Neural cell (in vitro differentiated cells): ENCODE results near the gene COL23A1. TPM values are rescaled to one million over a fixed set of nuclear protein-coding genes. Genes with fewer than 3 reads are reported as not detected.
"Not testable (repeated sequence)": the region's sequence is repeated elsewhere in the genome, so short reads cannot be mapped to it uniquely, and the experiment has no call there.

Source experiments
- H2AFZ ChIP-seq: fragments of 200-600, 300-800 bp; sonication (generic), shearing (Covaris generic); 2 replicates; pipeline ENCODE4 v1.6.0; 2014; ENCODE audit warnings: low read depth, mild to moderate bottlenecking, antibody characterized with exemption, low read length, moderate library complexity
- H3F3A ChIP-seq: fragments of 200-600 bp; shearing (Covaris generic); 2 replicates; pipeline ENCODE4 v1.6.1; 2016; ENCODE audit warnings: mild to moderate bottlenecking, moderate library complexity, mixed read lengths, antibody characterized with exemption, low read length; ENCODE audit not compliant: insufficient read depth, poor library complexity, severe bottlenecking
- H3K27ac ChIP-seq: fragments of 200-600, 300-800 bp; sonication (generic), shearing (Covaris generic); 2 replicates; pipeline ENCODE4 v1.5.1; 2014; ENCODE audit warnings: mild to moderate bottlenecking, low read length, moderate library complexity
- H3K27me3 ChIP-seq: fragments of 300-800, 200-600 bp; sonication (generic), shearing (Covaris generic); 2 replicates; pipeline ENCODE4 v1.6.0; 2014; ENCODE audit warnings: mild to moderate bottlenecking, low read depth, low read length, moderate library complexity; ENCODE audit not compliant: insufficient read depth
- H3K36me3 ChIP-seq: fragments of 300-800, 200-600 bp; sonication (generic), shearing (Covaris generic); 2 replicates; pipeline ENCODE4 v1.5.1; 2014; ENCODE audit warnings: mild to moderate bottlenecking, antibody characterized with exemption, low read length, moderate library complexity; ENCODE audit not compliant: insufficient read depth
- H3K4me2 ChIP-seq: fragments of 300-800, 200-600 bp; sonication (generic), shearing (Covaris generic); 2 replicates; pipeline ENCODE4 v1.6.0; 2014; ENCODE audit warnings: mild to moderate bottlenecking, low read length
- H3K4me3 ChIP-seq: fragments of 300-800, 200-600 bp; sonication (generic), shearing (Covaris generic); 2 replicates; pipeline ENCODE4 v1.5.1; 2014; ENCODE audit warnings: mild to moderate bottlenecking, low read length, moderate library complexity
- H3K79me2 ChIP-seq: fragments of 200-600 bp; shearing (Covaris generic); replicated peaks from 2 replicates; pipeline ENCODE4 v1.6.0; 2014; ENCODE audit warnings: mild to moderate bottlenecking, low read length, moderate library complexity; ENCODE audit not compliant: insufficient read depth
- H3K9ac ChIP-seq: fragments of 300-800, 200-600 bp; sonication (generic), shearing (Covaris generic); 2 replicates; pipeline ENCODE4 v1.6.1; 2016; ENCODE audit warnings: mild to moderate bottlenecking, low read length, mixed read lengths
- H3K9me2 ChIP-seq: fragments of 200-600 bp; shearing (Covaris generic); 2 replicates; pipeline ENCODE4 v1.6.1; 2016; ENCODE audit warnings: mild to moderate bottlenecking, low read length, mixed read lengths; ENCODE audit not compliant: insufficient read depth
- H3K9me3 ChIP-seq: fragments of 200-600, 300-800 bp; sonication (generic), shearing (Covaris generic); 2 replicates; pipeline ENCODE4 v1.6.1; 2016; ENCODE audit warnings: mild to moderate bottlenecking, mixed run types, low read length, moderate library complexity, mixed read lengths
- H4K20me1 ChIP-seq: fragments of 200-600 bp; shearing (Covaris generic); 2 replicates; pipeline ENCODE4 v1.6.1; 2016; ENCODE audit warnings: mild to moderate bottlenecking, mixed run types; ENCODE audit not compliant: insufficient read depth
- CTCF ChIP-seq: fragments of 450-650 bp; IDR thresholded peaks from 2 replicates; pipeline ENCODE4 v1.5.1; 2014; ENCODE audit warnings: antibody characterized with exemption, mild to moderate bottlenecking, moderate library complexity; ENCODE audit not compliant: poor library complexity, severe bottlenecking
- EP300 ChIP-seq: fragments of 450-650 bp; conservative IDR thresholded peaks from 2 replicates; pipeline ENCODE4 v1.6.1; 2014; ENCODE audit warnings: antibody characterized with exemption, mild to moderate bottlenecking, moderate library complexity; ENCODE audit not compliant: poor library complexity, severe bottlenecking
- EZH2 ChIP-seq: fragments of 200-600, 300-800 bp; shearing (Covaris generic), sonication (generic); IDR thresholded peaks from 2 replicates; pipeline ENCODE4 v1.6.1; 2014; ENCODE audit warnings: antibody characterized with exemption, low read length, borderline replicate concordance, mild to moderate bottlenecking; ENCODE audit not compliant: insufficient read depth, poor library complexity, severe bottlenecking
- MXI1 ChIP-seq: fragments of 450-650 bp; conservative IDR thresholded peaks from 2 replicates; pipeline ENCODE4 v1.6.1; 2014; ENCODE audit warnings: antibody characterized with exemption, mild to moderate bottlenecking; ENCODE audit not compliant: poor library complexity, severe bottlenecking
- POLR2AphosphoS5 ChIP-seq: IDR thresholded peaks from 2 replicates; pipeline ENCODE4 v1.6.1; 2012
- RAD21 ChIP-seq: fragments of 450-650 bp; conservative IDR thresholded peaks from 2 replicates; pipeline ENCODE4 v1.6.1; 2014; ENCODE audit warnings: antibody characterized with exemption, mild to moderate bottlenecking, moderate library complexity
- SMC3 ChIP-seq: fragments of 450-650 bp; conservative IDR thresholded peaks from 2 replicates; pipeline ENCODE4 v1.6.1; 2014; ENCODE audit warnings: antibody characterized with exemption, mild to moderate bottlenecking, moderate library complexity; ENCODE audit not compliant: poor library complexity
- TAF1 ChIP-seq: IDR thresholded peaks from 2 replicates; pipeline ENCODE4 v1.6.1; 2012; ENCODE audit warnings: low read depth
- polyA plus RNA-seq: library from polyadenylated mRNA; depleted of rRNA; stranded (reverse); fragments of >200 nt; gene quantifications from 2 replicates; pipeline ENCODE4 v1.2.3, GENCODE V29; 2014
- TF ChIP-seq, protein P1 (sequence below): IDR thresholded peaks from 2 replicates; pipeline ENCODE4 v1.6.1; 2012; ENCODE audit warnings: borderline replicate concordance

Gene COL23A1
- polyA plus RNA-seq, 1 donor from 2014 or later, result not detected

GRCh38 chr5:178304761-178305645 is 285.2 kb downstream of the COL23A1 start:
- no peak for TF ChIP-seq POLR2AphosphoS5
- no peak for TF ChIP-seq SMC3
- TF ChIP-seq MXI1, result no peak
- no peak for TF ChIP-seq CTCF
- no peak for TF ChIP-seq EZH2
- TF ChIP-seq EP300, result no peak
- no peak for TF ChIP-seq RAD21
- TF ChIP-seq TAF1, result no peak
- TF ChIP-seq, protein P1, sequence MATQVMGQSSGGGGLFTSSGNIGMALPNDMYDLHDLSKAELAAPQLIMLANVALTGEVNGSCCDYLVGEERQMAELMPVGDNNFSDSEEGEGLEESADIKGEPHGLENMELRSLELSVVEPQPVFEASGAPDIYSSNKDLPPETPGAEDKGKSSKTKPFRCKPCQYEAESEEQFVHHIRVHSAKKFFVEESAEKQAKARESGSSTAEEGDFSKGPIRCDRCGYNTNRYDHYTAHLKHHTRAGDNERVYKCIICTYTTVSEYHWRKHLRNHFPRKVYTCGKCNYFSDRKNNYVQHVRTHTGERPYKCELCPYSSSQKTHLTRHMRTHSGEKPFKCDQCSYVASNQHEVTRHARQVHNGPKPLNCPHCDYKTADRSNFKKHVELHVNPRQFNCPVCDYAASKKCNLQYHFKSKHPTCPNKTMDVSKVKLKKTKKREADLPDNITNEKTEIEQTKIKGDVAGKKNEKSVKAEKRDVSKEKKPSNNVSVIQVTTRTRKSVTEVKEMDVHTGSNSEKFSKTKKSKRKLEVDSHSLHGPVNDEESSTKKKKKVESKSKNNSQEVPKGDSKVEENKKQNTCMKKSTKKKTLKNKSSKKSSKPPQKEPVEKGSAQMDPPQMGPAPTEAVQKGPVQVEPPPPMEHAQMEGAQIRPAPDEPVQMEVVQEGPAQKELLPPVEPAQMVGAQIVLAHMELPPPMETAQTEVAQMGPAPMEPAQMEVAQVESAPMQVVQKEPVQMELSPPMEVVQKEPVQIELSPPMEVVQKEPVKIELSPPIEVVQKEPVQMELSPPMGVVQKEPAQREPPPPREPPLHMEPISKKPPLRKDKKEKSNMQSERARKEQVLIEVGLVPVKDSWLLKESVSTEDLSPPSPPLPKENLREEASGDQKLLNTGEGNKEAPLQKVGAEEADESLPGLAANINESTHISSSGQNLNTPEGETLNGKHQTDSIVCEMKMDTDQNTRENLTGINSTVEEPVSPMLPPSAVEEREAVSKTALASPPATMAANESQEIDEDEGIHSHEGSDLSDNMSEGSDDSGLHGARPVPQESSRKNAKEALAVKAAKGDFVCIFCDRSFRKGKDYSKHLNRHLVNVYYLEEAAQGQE, result no peak
- H3K27me3 ChIP-seq, result no peaks in the 10 kb centered on the region
- H3K79me2 ChIP-seq, result no peaks in the 10 kb centered on the region
- no peak overlapping the region for H3K4me2 ChIP-seq
- no peaks in the 10 kb centered on the region for H3K36me3 ChIP-seq
- no peak overlapping the region for H3K4me3 ChIP-seq
- no peaks in the 10 kb centered on the region for H3F3A ChIP-seq
- no peak overlapping the region for H2AFZ ChIP-seq
- H3K9me2 ChIP-seq, result no peaks in the 10 kb centered on the region
- no peaks in the 10 kb centered on the region for H4K20me1 ChIP-seq
- H3K27ac ChIP-seq, result no peak overlapping the region
- H3K9me3 ChIP-seq, result peaks cover 3% of the 10 kb centered on the region
- no peak overlapping the region for H3K9ac ChIP-seq

DNA sequence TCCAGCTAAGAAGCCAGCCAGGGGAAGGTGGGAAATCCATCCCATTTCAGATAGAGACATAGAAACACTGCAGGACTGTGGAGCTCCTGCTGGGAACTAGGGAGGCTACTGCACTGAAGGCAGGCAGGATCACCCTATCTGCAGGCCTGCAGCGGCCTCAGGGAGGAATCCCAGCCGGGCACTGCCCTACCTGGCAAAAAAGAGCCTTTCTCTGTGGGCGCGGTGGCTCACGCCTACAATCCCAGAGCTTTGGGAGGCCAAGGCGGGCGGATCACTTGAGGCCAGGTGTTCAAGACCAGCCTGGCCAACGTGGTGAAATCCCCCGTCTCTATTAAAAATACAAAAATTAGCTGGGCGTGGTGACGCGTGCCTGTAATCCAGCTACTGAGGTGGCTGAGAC is 286.2 kb downstream of the COL23A1 start:
- Histone ChIP-seq H3K4me2 (no peak overlapping the region), H3K27ac (no peak overlapping the region), H3K79me2 (no peaks in the 10 kb centered on the region), H3F3A (no peaks in the 10 kb centered on the region), H3K9me3 (peaks cover 3% of the 10 kb centered on the region), H3K9me2 (no peaks in the 10 kb centered on the region), H3K27me3 (no peaks in the 10 kb centered on the region), H3K36me3 (no peaks in the 10 kb centered on the region), H3K4me3 (no peak overlapping the region), H3K9ac (no peak overlapping the region), H2AFZ (no peak overlapping the region), H4K20me1 (no peaks in the 10 kb centered on the region)
- TF ChIP-seq RAD21 (no peak), CTCF (no peak), TAF1 (no peak), POLR2AphosphoS5 (no peak), MXI1 (no peak), EP300 (no peak), EZH2 (no peak), SMC3 (no peak)
- TF ChIP-seq, protein P1, result no peak

DNA sequence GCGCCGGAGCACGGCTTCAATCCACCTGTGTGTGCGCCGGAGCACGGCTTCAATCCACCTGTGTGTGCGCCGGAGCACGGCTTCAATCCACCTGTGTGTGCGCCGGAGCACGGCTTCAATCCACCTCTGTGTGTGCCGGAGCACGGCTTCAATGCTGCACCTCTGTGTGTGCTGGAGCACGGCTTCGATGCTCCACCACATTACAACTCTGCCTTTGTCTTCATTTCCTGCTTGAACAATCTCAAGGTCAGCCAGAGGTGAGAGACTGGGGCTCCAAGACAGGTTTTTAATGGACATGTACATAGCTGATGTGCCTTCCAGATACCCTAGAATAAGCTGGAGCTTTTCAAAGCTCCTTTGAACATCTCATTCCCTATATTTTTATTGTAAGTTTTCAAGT is 287.9 kb downstream of the COL23A1 start:
- not testable (repeated sequence) for H3K36me3 ChIP-seq, H2AFZ ChIP-seq, H3K4me3 ChIP-seq, H3K27ac ChIP-seq, H3K79me2 ChIP-seq, H3K4me2 ChIP-seq, H3K9me3 ChIP-seq, H4K20me1 ChIP-seq, H3K27me3 ChIP-seq, H3K9me2 ChIP-seq, H3F3A ChIP-seq, H3K9ac ChIP-seq
